ENCODE measurements around the gene MGAT5B. TPM values are rescaled to one million over a fixed set of nuclear protein-coding genes. Genes with fewer than 3 reads are reported as not detected.

The MGAT5B gene
- total RNA-seq, 1 experiment from 2014 or later, result 4.4 TPM

- Histone ChIP-seq H2AFZ (ENCODE audit: low read depth, low read length, poor library complexity, severe bottlenecking) (no peak overlapping the region), H3K4me3 (replicated peaks in 1 of 2; ENCODE audit: low read depth in 1 of 2, low read length in 2 of 2) (no peak overlapping the region), H3K9me3 (ENCODE audit: control insufficient read depth in 1 of 2, insufficient read depth in 1 of 2, low read depth in 1 of 2, low read length in 2 of 2) (no peaks in the 10 kb centered on the region), H3K4me2 (ENCODE audit: low read length) (peak overlapping the region; percentile 17; the same call in 1 of the 2 replicates), H3K4me1 (ENCODE audit: control insufficient read depth in 1 of 2, insufficient read depth in 2 of 2, low read length in 2 of 2) (peaks cover 3 to 8% of the 10 kb centered on the region in 2 experiments; a peak in 3 of 4 replicates), H3K9ac (ENCODE audit: low read length) (no peak overlapping the region), H3K36me3 (ENCODE audit: control insufficient read depth in 1 of 2, insufficient read depth in 2 of 2, low read length in 2 of 2) (no peaks in the 10 kb centered on the region), H3K27ac (ENCODE audit: low read depth, low read length) (no peak overlapping the region), H3K79me2 (ENCODE audit: insufficient read depth, low read length) (no peaks in the 10 kb centered on the region), H4K20me1 (ENCODE audit: insufficient read depth) (no peaks in the 10 kb centered on the region), H3K27me3 (ENCODE audit: insufficient read depth, low read length) (no peaks in the 10 kb centered on the region), H3K9me2 (ENCODE audit: insufficient read depth) (no peaks in the 10 kb centered on the region)
- TF ChIP-seq ELF1 (IDR thresholded peaks at IDR 0.05; ENCODE audit: borderline replicate concordance, low read depth) (no peak), POLR2AphosphoS5 (IDR thresholded peaks at IDR 0.05; ENCODE audit: low read depth, low read length) (no peak), FOSL1 (IDR thresholded peaks at IDR 0.05; ENCODE audit: low read depth) (no peak), SRF (IDR thresholded peaks at IDR 0.05; ENCODE audit: low read depth) (no peak), JUND (IDR thresholded peaks at IDR 0.05) (no peak), ZFX (IDR thresholded peaks at IDR 0.05) (no peak), ZBTB33 (IDR thresholded peaks at IDR 0.05; ENCODE audit: extremely low read depth, insufficient replicate concordance, low read length) (no peak), EZH2phosphoT487 (IDR thresholded peaks at IDR 0.05; ENCODE audit: borderline replicate concordance) (no peak), SP1 (IDR thresholded peaks at IDR 0.05; ENCODE audit: low read depth) (no peak), EZH2 (IDR thresholded peaks at IDR 0.05) (no peak), POLR2A (IDR thresholded peaks at IDR 0.05; ENCODE audit: borderline replicate concordance, extremely low read depth, insufficient read depth, insufficient read length) (no peak), RAD21 (IDR thresholded peaks at IDR 0.05; ENCODE audit: low read depth) (no peak), ZNF274 (IDR thresholded peaks at IDR 0.05; ENCODE audit: low read depth, low read length) (no peak), EGR1 (IDR thresholded peaks at IDR 0.05; ENCODE audit: low read depth) (no peak), CBX3 (IDR thresholded peaks at IDR 0.05; ENCODE audit: low read depth) (no peak), REST (IDR thresholded peaks at IDR 0.05; ENCODE audit: low read depth) (no peak), YY1 (IDR thresholded peaks at IDR 0.05; ENCODE audit: extremely low read depth, insufficient replicate concordance, low read depth, low read length) (no peak), SIN3A (IDR thresholded peaks at IDR 0.05; ENCODE audit: low read depth) (no peak), ATF3 (IDR thresholded peaks at IDR 0.05) (no peak), TCF7L2 (IDR thresholded peaks at IDR 0.05; ENCODE audit: borderline replicate concordance, extremely low read depth, insufficient read depth, insufficient read length) (no peak)
- CTCF ChIA-PET, result no interaction called here
- ATAC-seq (no peak), DNase-seq (ENCODE audit: low read depth, low spot score) (no peak)
- intact Hi-C loops (cut with micrococcal nuclease), result no loop called here
- POLR2A ChIA-PET, result no interaction called here
- no TSS peak for BruUV-seq (replicated peaks)
- RAD21 ChIA-PET (ENCODE audit: low non-redundant PET in 1 of 2, low total read pairs in 2 of 2, uncharacterized antibody in 2 of 2, unreplicated experiment in 2 of 2), result no interaction called here
Measured at GRCh38 chr17:76935331-76935730, 67.1 kb downstream of the MGAT5B start.
